HepG2 (cell line): ENCODE results near the gene CDT1. TPM values are rescaled to one million over a fixed set of nuclear protein-coding genes. Genes with fewer than 3 reads are reported as not detected.
A peak's percentile ranks its signal among the peaks of the same experiment; 100 is the strongest.

Source experiments
- BATF2 ChIP-seq: sonication (generic); formaldehyde crosslinking; IDR thresholded peaks from 2 replicates; pipeline ENCODE4 v1.8.0; 2022; ENCODE audit warnings: mild to moderate bottlenecking, missing genetic modification reagents, moderate library complexity
- CCDC6 ChIP-seq: sonication (generic); formaldehyde crosslinking; IDR thresholded peaks from 2 replicates; pipeline ENCODE4 v1.8.1; 2022; ENCODE audit warnings: mild to moderate bottlenecking, missing genetic modification reagents, moderate library complexity
- DBP ChIP-seq: sonication (generic); formaldehyde crosslinking; IDR thresholded peaks from 2 replicates; pipeline ENCODE4 v1.4.0; 2020; ENCODE audit warnings: missing genetic modification reagents; ENCODE audit errors: not compliant biosample characterization
- HNF1A ChIP-seq, 2 experiments: sonication (generic) in 1 of 2; formaldehyde crosslinking in 1 of 2; IDR thresholded peaks; 2 replicates each; pipeline versions ENCODE4 v1.4.0 to v1.6.1; 2016 to 2020; ENCODE audit warnings: borderline replicate concordance in 1 of 2, low read depth in 1 of 2, mild to moderate bottlenecking in 1 of 2, missing genetic modification reagents in 1 of 2
- KLF16 ChIP-seq, 2 experiments: sonication (generic) in 1 of 2; formaldehyde crosslinking in 1 of 2; IDR thresholded peaks; 2 replicates each; pipeline versions ENCODE4 v1.6.1 to v1.8.0; 2016 to 2023; ENCODE audit warnings: missing genetic modification reagents in 2 of 2, missing compliant biosample characterization in 1 of 2
- LCORL ChIP-seq, 2 experiments: fragments of 450-650 bp in 1 of 2; sonication (generic) in 1 of 2; formaldehyde crosslinking in 1 of 2; IDR thresholded peaks; 2 replicates each; pipeline versions ENCODE4 v1.5.0 to v1.6.1; 2017 to 2020; ENCODE audit warnings: antibody characterized with exemption in 1 of 2, missing genetic modification reagents in 1 of 2
- MAX ChIP-seq: IDR thresholded peaks from 2 replicates; pipeline ENCODE4 v1.6.1; 2012; ENCODE audit warnings: inconsistent platforms
- MIXL1 ChIP-seq: IDR thresholded peaks from 2 replicates; pipeline ENCODE4 v1.6.1; 2016
- NFE2L2 ChIP-seq: fragments of 150-350 bp; IDR thresholded peaks from 2 replicates; pipeline ENCODE4 v1.6.1; 2014; ENCODE audit warnings: low read length
- RCOR2 ChIP-seq: IDR thresholded peaks from 2 replicates; pipeline ENCODE4 v1.6.1; 2016; ENCODE audit warnings: missing biosample characterization, missing genetic modification reagents
- RFXANK ChIP-seq: IDR thresholded peaks from 2 replicates; pipeline ENCODE4 v1.6.1; 2016
- SNRNP70 ChIP-seq: fragments of 200-400 bp; formaldehyde crosslinking; IDR thresholded peaks from 2 replicates; pipeline ENCODE4 v1.6.1; 2017; ENCODE audit warnings: mild to moderate bottlenecking, low read depth, low read length, moderate library complexity
- TCF7L2 ChIP-seq: IDR thresholded peaks from 2 replicates; pipeline ENCODE4 v1.6.1; 2011; ENCODE audit warnings: mild to moderate bottlenecking, low read depth, low read length, moderate library complexity
- ZFP36L1 ChIP-seq: sonication (generic); formaldehyde crosslinking; IDR thresholded peaks from 2 replicates; pipeline ENCODE4 v1.8.0; 2022; ENCODE audit warnings: mild to moderate bottlenecking, missing genetic modification reagents, moderate library complexity
- ZFP62 ChIP-seq: sonication (generic); formaldehyde crosslinking; IDR thresholded peaks from 2 replicates; pipeline ENCODE4 v1.4.0; 2020; ENCODE audit warnings: missing genetic modification reagents
- ZNF275 ChIP-seq: sonication (generic); formaldehyde crosslinking; IDR thresholded peaks from 2 replicates; pipeline ENCODE4 v1.8.0; 2022; ENCODE audit warnings: missing genetic modification reagents, mild to moderate bottlenecking, inconsistent platforms, borderline replicate concordance
- ZNF503 ChIP-seq: sonication (generic); formaldehyde crosslinking; IDR thresholded peaks from 2 replicates; pipeline ENCODE4 v1.4.0; 2020; ENCODE audit warnings: missing genetic modification reagents
- ZNF563 ChIP-seq: sonication (generic); formaldehyde crosslinking; IDR thresholded peaks from 2 replicates; pipeline ENCODE4 v1.8.0; 2022; ENCODE audit warnings: mild to moderate bottlenecking, moderate library complexity, missing genetic modification reagents
- ZNF564 ChIP-seq: sonication (generic); formaldehyde crosslinking; IDR thresholded peaks from 2 replicates; pipeline ENCODE4 v1.8.1; 2023; ENCODE audit warnings: mild to moderate bottlenecking, missing genetic modification reagents
- polyA plus RNA-seq, 8 experiments: library from polyadenylated mRNA; depleted of rRNA in 3 of 8; stranded (reverse) in 7 of 8; unstranded in 1 of 8; fragments of >200 nt; fragmentation: Illumina TruSeq in 4 of 8; extraction: Trizol in 4 of 8; gene quantifications; 2 replicates each; pipeline versions ENCODE4 v1.2.1 to v1.2.3, GENCODE V29; 2011 to 2016; ENCODE audit warnings: low read depth in 4 of 8, missing spikeins in 1 of 8, mixed read lengths in 1 of 8; ENCODE audit not compliant: insufficient read depth in 1 of 8
- total RNA-seq, 5 experiments: library from RNA; depleted of rRNA; stranded (reverse); fragments of >200 nt; fragmentation: Illumina TruSeq; extraction: Trizol; gene quantifications; 2 replicates each; pipeline ENCODE4 v1.2.3, GENCODE V29; 2016; ENCODE audit warnings: low read depth in 1 of 5

CDT1 gene
- total and polyA plus RNA-seq, 2 of the 13 experiments (the other 11 are each of a cell fraction or from before 2014, with no cell fraction given) = 23.1 to 23.8 TPM

GRCh38 chr16:88759245-88759975, 44.2 kb upstream of the CDT1 start (continued):
- TF ChIP-seq ZFP62 (CRISPR knock-in tag) (no peak), SNRNP70 (no peak), ZFP36L1 (CRISPR knock-in tag) (no peak), ZNF275 (CRISPR knock-in tag) (0 out of 2 replicates have a peak, but pooled peaks have one; percentile 55), NFE2L2 (no peak), HNF1A (IDR thresholded peaks at IDR 0.05; ENCODE audit: low read depth) (no peak), HNF1A (CRISPR knock-in tag; IDR thresholded peaks at IDR 0.05; ENCODE audit: borderline replicate concordance) (no peak), MIXL1 (CRISPR knock-in tag) (peak; percentile 89), CCDC6 (peak; percentile 72; the same call in 1 of the 2 replicates), KLF16 (CRISPR knock-in tag; IDR thresholded peaks at IDR 0.05) (peak in 1 of 2 experiments; percentile 77; a peak in 2 of 4 replicates), LCORL (IDR thresholded peaks at IDR 0.05) (no peak), LCORL (CRISPR knock-in tag; IDR thresholded peaks at IDR 0.05) (peak; percentile 97), MAX (peak; percentile 72; the same call in 1 of the 2 replicates), ZNF503 (CRISPR knock-in tag) (no peak), ZNF564 (CRISPR knock-in tag) (peak; percentile 42; the same call in 1 of the 2 replicates), RFXANK (CRISPR knock-in tag) (0 out of 2 replicates have a peak, but pooled peaks have one; percentile 73), RCOR2 (CRISPR knock-in tag) (peak; percentile 49; the same call in 1 of the 2 replicates), DBP (CRISPR knock-in tag) (no peak), TCF7L2 (no peak), ZNF563 (no peak), BATF2 (CRISPR knock-in tag) (no peak)
